H1 (cell line): Measurements from ENCODE around the gene RAB11B. TPM values are rescaled to one million over a fixed set of nuclear protein-coding genes. Genes with fewer than 3 reads are reported as not detected.

Source experiments
- CTCF ChIA-PET: fragments of 300-600 bp; sonication (Branson Sonifier 250); formaldehyde crosslinking; loops from one replicate; lab custom pipeline; 2021; ENCODE audit not compliant: partially characterized antibody; lab: Charles Lee
- POLR2A ChIA-PET: fragments of 300-600 bp; sonication (Branson Sonifier 250); formaldehyde crosslinking; loops from one replicate; lab custom pipeline; 2021; ENCODE audit warnings: inconsistent platforms; ENCODE audit not compliant: partially characterized antibody; lab: Charles Lee
- DNase-seq, 2 experiments: peaks; one replicate each; pipeline versions ENCODE4 v3.0.0 to v3.0.0-alpha.2; 2010 to 2022; ENCODE audit warnings: low spot score in 2 of 2, low read depth in 1 of 2, mixed read lengths in 1 of 2
- FAIRE-seq: peaks from 2 replicates; lab custom pipeline; 2011; peaks lifted over from hg19 to GRCh38; lab: Jason Lieb, UNC
- H2AFZ ChIP-seq: 2 replicates; pipeline ENCODE4 v1.8.1; 2012; ENCODE audit warnings: low read length, inconsistent platforms
- H2AK5ac ChIP-seq: 2 replicates; pipeline ENCODE4 v1.6.1; 2013; ENCODE audit warnings: low read depth, low read length
- H2BK120ac ChIP-seq: replicated peaks from 2 replicates; pipeline ENCODE3; 2013; ENCODE audit warnings: low read depth, low read length, inconsistent platforms
- H2BK12ac ChIP-seq: 2 replicates; pipeline ENCODE4 v1.6.1; 2013; ENCODE audit warnings: low read depth, low read length
- H2BK15ac ChIP-seq: 2 replicates; pipeline ENCODE4 v1.6.1; 2013; ENCODE audit warnings: low read length
- H2BK20ac ChIP-seq: 2 replicates; pipeline ENCODE4 v1.6.1; 2013; ENCODE audit warnings: low read length
- H2BK5ac ChIP-seq: 2 replicates; pipeline ENCODE4 v1.6.1; 2013; ENCODE audit warnings: low read depth, low read length
- H3K14ac ChIP-seq: 2 replicates; pipeline ENCODE4 v1.6.1; 2013; ENCODE audit warnings: inconsistent platforms; ENCODE audit not compliant: insufficient read length
- H3K18ac ChIP-seq: 2 replicates; pipeline ENCODE4 v1.6.1; 2013; ENCODE audit warnings: low read length; ENCODE audit errors: extremely low read depth
- H3K23ac ChIP-seq: 2 replicates; pipeline ENCODE4 v1.6.1; 2013; ENCODE audit warnings: inconsistent platforms; ENCODE audit not compliant: insufficient read length
- H3K23me2 ChIP-seq: 2 replicates; pipeline ENCODE4 v1.6.1; 2013; ENCODE audit warnings: low read depth, low read length
- H3K27ac ChIP-seq: 2 replicates; pipeline ENCODE4 v1.6.1; 2011; ENCODE audit warnings: low read depth, low read length, inconsistent platforms
- H3K27me3 ChIP-seq, 4 experiments: replicated peaks in 1 of 4; 1 replicate in 1 of 4; 2 replicates in 3 of 4; pipeline versions ENCODE4 v1.6.1 to v1.8.1; 2011 to 2013; ENCODE audit warnings: low read length in 3 of 4, mild to moderate bottlenecking in 3 of 4, inconsistent platforms in 2 of 4, mixed read lengths in 2 of 4, moderate library complexity in 1 of 4; ENCODE audit not compliant: control insufficient read depth in 3 of 4, insufficient read depth in 3 of 4; ENCODE audit errors: extremely low read depth in 1 of 4
- H3K36me3 ChIP-seq, 4 experiments: 2 replicates each; pipeline versions ENCODE4 v1.6.1 to v1.8.1; 2011 to 2013; ENCODE audit warnings: mild to moderate bottlenecking in 4 of 4, low read length in 3 of 4, moderate library complexity in 2 of 4, control low read depth in 1 of 4, inconsistent platforms in 1 of 4; ENCODE audit not compliant: insufficient read depth in 4 of 4, control insufficient read depth in 2 of 4
- H3K4ac ChIP-seq: replicated peaks from 2 replicates; pipeline ENCODE3; 2013; ENCODE audit warnings: low read length, low read depth, mixed read lengths, inconsistent platforms; ENCODE audit not compliant: insufficient read length
- H3K4me1 ChIP-seq, 4 experiments: replicated peaks in 1 of 4; 1 replicate in 1 of 4; 2 replicates in 3 of 4; pipeline versions ENCODE4 v1.6.1 to v1.8.1; 2011 to 2013; ENCODE audit warnings: low read length in 3 of 4, inconsistent platforms in 2 of 4, mixed read lengths in 1 of 4; ENCODE audit not compliant: insufficient read depth in 4 of 4, control insufficient read depth in 3 of 4
- H3K4me2 ChIP-seq, 2 experiments: 2 replicates each; pipeline versions ENCODE4 v1.6.1 to v1.8.1; 2011 to 2013; ENCODE audit warnings: low read depth in 2 of 2, low read length in 2 of 2, control low read depth in 1 of 2, inconsistent platforms in 1 of 2, mild to moderate bottlenecking in 1 of 2; ENCODE audit not compliant: insufficient read depth in 1 of 2
- H3K4me3 ChIP-seq, 4 experiments: fragments of 200-600, 300-600 bp in 1 of 4; sonication (generic), shearing (Covaris generic), sonication (Bioruptor Twin) in 1 of 4; 2 replicates each; pipeline versions ENCODE4 v1.5.1 to v1.8.1; 2011 to 2016; ENCODE audit warnings: low read length in 4 of 4, low read depth in 3 of 4, control low read depth in 2 of 4, inconsistent platforms in 2 of 4, mild to moderate bottlenecking in 2 of 4, mixed read lengths in 1 of 4, moderate library complexity in 1 of 4; ENCODE audit not compliant: insufficient read depth in 2 of 4; ENCODE audit errors: extremely low read depth in 1 of 4
- H3K56ac ChIP-seq: replicated peaks from 2 replicates; pipeline ENCODE3; 2013; ENCODE audit warnings: low read depth, mild to moderate bottlenecking, mixed read lengths, low read length, inconsistent platforms; ENCODE audit not compliant: insufficient read length
- H3K79me1 ChIP-seq: 2 replicates; pipeline ENCODE4 v1.6.1; 2013; ENCODE audit warnings: low read depth, low read length, control low read depth
- H3K79me2 ChIP-seq, 2 experiments: 2 replicates each; pipeline versions ENCODE4 v1.6.1 to v1.8.1; 2012 to 2013; ENCODE audit warnings: low read length in 2 of 2, mild to moderate bottlenecking in 2 of 2, inconsistent platforms in 1 of 2; ENCODE audit not compliant: insufficient read depth in 2 of 2, control insufficient read depth in 1 of 2
- H3K9ac ChIP-seq, 4 experiments: replicated peaks in 1 of 4; 1 replicate in 1 of 4; 2 replicates in 3 of 4; pipeline versions ENCODE4 v1.6.1 to v1.8.1; 2011 to 2013; ENCODE audit warnings: low read depth in 3 of 4, low read length in 3 of 4, control low read depth in 2 of 4, mild to moderate bottlenecking in 2 of 4, moderate library complexity in 2 of 4, inconsistent platforms in 1 of 4; ENCODE audit errors: extremely low read depth in 1 of 4
- H3K9me3 ChIP-seq, 2 experiments: 2 replicates each; pipeline versions ENCODE4 v1.6.1 to v1.8.1; 2012 to 2013; ENCODE audit warnings: mild to moderate bottlenecking in 2 of 2, moderate library complexity in 2 of 2, control low read depth in 1 of 2, inconsistent platforms in 1 of 2, low read depth in 1 of 2, low read length in 1 of 2, mixed read lengths in 1 of 2; ENCODE audit not compliant: insufficient read depth in 2 of 2
- H4K20me1 ChIP-seq, 2 experiments: replicated peaks in 1 of 2; 2 replicates each; pipeline versions ENCODE3 to v1.8.1; 2011 to 2013; ENCODE audit warnings: inconsistent platforms in 2 of 2, low read length in 2 of 2, mild to moderate bottlenecking in 1 of 2; ENCODE audit not compliant: insufficient read depth in 2 of 2, control insufficient read depth in 1 of 2
- H4K5ac ChIP-seq: 2 replicates; pipeline ENCODE4 v1.6.1; 2013; ENCODE audit warnings: low read length, low read depth, mixed read lengths, inconsistent platforms; ENCODE audit not compliant: insufficient read length
- H4K8ac ChIP-seq: 2 replicates; pipeline ENCODE4 v1.8.0; 2013; ENCODE audit warnings: mild to moderate bottlenecking, moderate library complexity, low read length, inconsistent platforms; ENCODE audit not compliant: insufficient read depth; ENCODE audit errors: extremely low read depth
- H4K91ac ChIP-seq: replicated peaks from 2 replicates; pipeline ENCODE3; 2013; ENCODE audit warnings: low read length, mixed read lengths, inconsistent platforms; ENCODE audit not compliant: insufficient read length
- CREB1 ChIP-seq: IDR thresholded peaks from 2 replicates; pipeline ENCODE4 v1.6.1; 2012; ENCODE audit warnings: inconsistent platforms
- EP300 ChIP-seq, 2 experiments: IDR thresholded peaks; 1 replicate in 1 of 2; 2 replicates in 1 of 2; pipeline ENCODE4 v1.6.1; 2011 to 2012; ENCODE audit warnings: low read depth in 2 of 2, low read length in 2 of 2, mild to moderate bottlenecking in 2 of 2, borderline replicate concordance in 1 of 2, inconsistent platforms in 1 of 2, moderate library complexity in 1 of 2
- GABPA ChIP-seq: IDR thresholded peaks from 2 replicates; pipeline ENCODE4 v1.6.1; 2011; ENCODE audit warnings: mild to moderate bottlenecking, low read length, moderate library complexity, borderline replicate concordance; ENCODE audit not compliant: insufficient read depth
- NANOG ChIP-seq: IDR thresholded peaks from 2 replicates; pipeline ENCODE4 v1.6.1; 2011; ENCODE audit warnings: low read length, low read depth, mild to moderate bottlenecking, inconsistent platforms; ENCODE audit not compliant: insufficient read depth, poor library complexity, severe bottlenecking
- PHF8 ChIP-seq: fragments of 200-600 bp; sonication (generic); conservative IDR thresholded peaks from 2 replicates; pipeline ENCODE4 v1.7.1; 2012; ENCODE audit warnings: low read depth, mild to moderate bottlenecking, inconsistent platforms, low read length, moderate library complexity
- POLR2A ChIP-seq, 2 experiments: IDR thresholded peaks; 1 replicate in 1 of 2; 2 replicates in 1 of 2; pipeline ENCODE4 v1.6.1; 2011; ENCODE audit warnings: low read depth in 2 of 2, low read length in 2 of 2, mild to moderate bottlenecking in 2 of 2; ENCODE audit errors: control extremely low read depth in 1 of 2
- POLR2AphosphoS5 ChIP-seq: IDR thresholded peaks from 2 replicates; pipeline ENCODE4 v1.6.1; 2011; ENCODE audit warnings: low read depth, low read length
- RNF2 ChIP-seq: fragments of 200-900, 300-1000 bp; sonication (generic); IDR thresholded peaks from 2 replicates; pipeline ENCODE4 v1.7.1; 2016; ENCODE audit warnings: borderline replicate concordance, low read depth, mild to moderate bottlenecking, antibody characterized with exemption, low read length; ENCODE audit not compliant: poor library complexity, severe bottlenecking; ENCODE audit errors: missing control alignments
- WGBS, 2 experiments: shearing (Covaris generic) in 1 of 2; methylation state at CpG; one replicate each; pipeline versions ENCODE4 v1.1.6 to v1.1.7; 2013 to 2015; ENCODE audit warnings: low lambda C conversion rate in 2 of 2, mixed read lengths in 2 of 2, inconsistent platforms in 1 of 2, low coverage in 1 of 2, missing lambda C conversion rate in 1 of 2; ENCODE audit not compliant: insufficient replicate concordance in 2 of 2, insufficient coverage in 1 of 2, insufficient read length in 1 of 2; ENCODE audit errors: extremely low coverage in 1 of 2, missing lambda C conversion rate in 1 of 2; 5-methylcytosine and 5-hydroxymethylcytosine counted together
- polyA plus RNA-seq, 7 experiments: library from polyadenylated mRNA; depleted of rRNA in 3 of 7; stranded (reverse) in 5 of 7; unstranded in 2 of 7; fragments of >200 nt in 5 of 7; fragments of 200-250 nt in 2 of 7; gene quantifications; 1 replicate in 5 of 7; 2 replicates in 1 of 7; 4 replicates in 1 of 7; pipeline versions ENCODE4 v1.2.1 to v1.2.3, GENCODE V29; 2011 to 2013; ENCODE audit warnings: missing spikeins in 2 of 7, mixed read lengths in 2 of 7
- total RNA-seq: library from RNA; stranded (reverse); fragmentation: NEBNext Ultra II Directional; extraction: Animal tissue kit (Norgen Biotek cat#: 25700); gene quantifications from 2 replicates; pipeline ENCODE4 v1.2.1, GENCODE V29; 2021
- TF ChIP-seq, protein P1 (sequence below), 3 experiments: IDR thresholded peaks; 1 replicate in 2 of 3; 2 replicates in 1 of 3; pipeline versions ENCODE4 v1.5.1 to v1.6.1; 2011; ENCODE audit warnings: low read length in 3 of 3, mild to moderate bottlenecking in 3 of 3, inconsistent platforms in 2 of 3, low read depth in 1 of 3, moderate library complexity in 1 of 3; ENCODE audit not compliant: insufficient read depth in 1 of 3; ENCODE audit errors: control extremely low read depth in 1 of 3
- TF ChIP-seq, protein P2 (sequence below): IDR thresholded peaks from 2 replicates; pipeline ENCODE4 v1.6.1; 2011; ENCODE audit warnings: low read depth, mild to moderate bottlenecking, low read length; ENCODE audit not compliant: insufficient read depth

The RAB11B gene
- total and polyA plus RNA-seq, 2 of the 8 experiments (the other 6 are each of a cell fraction or from before 2014, with no cell fraction given): 50.2 to 85.8 TPM

DNA sequence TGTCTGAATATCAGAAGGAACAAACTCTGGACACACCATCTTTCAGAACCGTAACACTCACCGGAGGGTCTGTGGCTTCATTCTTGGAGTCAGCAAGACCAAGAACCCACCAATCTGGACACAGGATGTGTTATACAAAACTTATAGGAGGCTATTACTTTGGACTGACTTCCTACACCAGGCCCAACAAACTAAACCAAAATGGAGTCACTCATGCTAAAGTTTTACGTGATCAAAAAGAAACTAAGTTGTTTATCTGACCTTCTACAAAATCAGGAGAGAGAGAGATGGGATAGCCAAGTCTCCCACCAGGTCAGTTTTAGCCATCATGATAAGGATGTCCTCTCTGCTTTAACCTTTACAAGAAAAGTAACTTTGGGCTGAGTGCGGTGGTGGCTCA is 3.2 kb upstream of the RAB11B start:
- DNase-seq (no peak), FAIRE-seq (no peak)
- H2BK12ac ChIP-seq: no peak overlapping the region
- H3K27ac ChIP-seq: no peak overlapping the region
- 66% methylated on average over 4 of the region's 4 CpGs; no CpG with 5 or more reads in 1 of the 2 experiments for WGBS, 2 experiments
- H4K91ac ChIP-seq: no peak overlapping the region
- H3K56ac ChIP-seq: no peak overlapping the region
- H3K27me3 ChIP-seq: no peaks in the 10 kb centered on the region
- H2BK5ac ChIP-seq: no peak overlapping the region
- peaks cover 0 to 5% of the 10 kb centered on the region in 2 experiments; a peak in 1 of 4 replicates for H3K9me3 ChIP-seq
- H3K23me2 ChIP-seq: no peaks in the 10 kb centered on the region
- H3K36me3 ChIP-seq: no peaks in the 10 kb centered on the region
- no peak overlapping the region for H3K23ac ChIP-seq
- ChIA-PET CTCF (interaction anchor here (0.8 to 1.5 kb wide), 8 partner anchors 19 to 209 kb away, joined by 3 to 7 read pairs (median 5); partner anchors contain the start of gene MARCHF2), POLR2A (interaction anchor here (0.6 to 1.8 kb wide), 3 partner anchors 12 to 34 kb away, joined by 3 to 4 read pairs (median 3); no protein-coding TSS in a partner anchor)
- no peak overlapping the region for H3K4me2 ChIP-seq
- H2BK15ac ChIP-seq: no peak overlapping the region
- no peak overlapping the region for H3K18ac ChIP-seq
- peaks cover 4 to 6% of the 10 kb centered on the region in 2 experiments for H4K20me1 ChIP-seq
- peaks cover 9% of the 10 kb centered on the region for H3K79me1 ChIP-seq
- H3K4me3 ChIP-seq: no peak overlapping the region
- no peak overlapping the region for H2AK5ac ChIP-seq
- H3K4ac ChIP-seq: no peak overlapping the region
- peaks cover 0 to 10% (median 4%) of the 10 kb centered on the region in 4 experiments; a peak in 6 of 7 replicates for H3K4me1 ChIP-seq
- no peak overlapping the region for H3K9ac ChIP-seq
- H3K79me2 ChIP-seq: peaks cover 7 to 12% of the 10 kb centered on the region in 2 experiments
- H4K5ac ChIP-seq: no peak overlapping the region
- H2BK20ac ChIP-seq: no peak overlapping the region
- no peak overlapping the region for H3K14ac ChIP-seq
- no peak overlapping the region for H2BK120ac ChIP-seq
- no peak overlapping the region for H2AFZ ChIP-seq
- H4K8ac ChIP-seq: no peak overlapping the region
- TF ChIP-seq, protein P1, sequence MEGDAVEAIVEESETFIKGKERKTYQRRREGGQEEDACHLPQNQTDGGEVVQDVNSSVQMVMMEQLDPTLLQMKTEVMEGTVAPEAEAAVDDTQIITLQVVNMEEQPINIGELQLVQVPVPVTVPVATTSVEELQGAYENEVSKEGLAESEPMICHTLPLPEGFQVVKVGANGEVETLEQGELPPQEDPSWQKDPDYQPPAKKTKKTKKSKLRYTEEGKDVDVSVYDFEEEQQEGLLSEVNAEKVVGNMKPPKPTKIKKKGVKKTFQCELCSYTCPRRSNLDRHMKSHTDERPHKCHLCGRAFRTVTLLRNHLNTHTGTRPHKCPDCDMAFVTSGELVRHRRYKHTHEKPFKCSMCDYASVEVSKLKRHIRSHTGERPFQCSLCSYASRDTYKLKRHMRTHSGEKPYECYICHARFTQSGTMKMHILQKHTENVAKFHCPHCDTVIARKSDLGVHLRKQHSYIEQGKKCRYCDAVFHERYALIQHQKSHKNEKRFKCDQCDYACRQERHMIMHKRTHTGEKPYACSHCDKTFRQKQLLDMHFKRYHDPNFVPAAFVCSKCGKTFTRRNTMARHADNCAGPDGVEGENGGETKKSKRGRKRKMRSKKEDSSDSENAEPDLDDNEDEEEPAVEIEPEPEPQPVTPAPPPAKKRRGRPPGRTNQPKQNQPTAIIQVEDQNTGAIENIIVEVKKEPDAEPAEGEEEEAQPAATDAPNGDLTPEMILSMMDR (IDR thresholded peaks at IDR 0.05; ENCODE audit: control extremely low read depth in 1 of 3, insufficient read depth in 1 of 3, low read depth in 1 of 3, low read length in 3 of 3): no peak
- TF ChIP-seq POLR2AphosphoS5 (no peak), EP300 (IDR thresholded peaks at IDR 0.05; ENCODE audit: borderline replicate concordance in 1 of 2, low read depth in 2 of 2, low read length in 2 of 2) (no peak), CREB1 (no peak), RNF2 (no peak), PHF8 (no peak), NANOG (no peak), POLR2A (IDR thresholded peaks at IDR 0.05; ENCODE audit: control extremely low read depth in 1 of 2, low read depth in 2 of 2, low read length in 2 of 2) (no peak), GABPA (no peak)
- TF ChIP-seq, protein P2, sequence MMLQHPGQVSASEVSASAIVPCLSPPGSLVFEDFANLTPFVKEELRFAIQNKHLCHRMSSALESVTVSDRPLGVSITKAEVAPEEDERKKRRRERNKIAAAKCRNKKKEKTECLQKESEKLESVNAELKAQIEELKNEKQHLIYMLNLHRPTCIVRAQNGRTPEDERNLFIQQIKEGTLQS: no peak
